Neutrophil (primary cell): ENCODE measurements around the gene LRRIQ1.
"Not testable (repeated sequence)": the region's sequence is repeated elsewhere in the genome, so short reads cannot be mapped to it uniquely, and the experiment has no call there.

Source experiments
- H3K27ac ChIP-seq: fragments of 200-600 bp; sonication (generic); 2 replicates; pipeline ENCODE4 v1.5.1; 2016; ENCODE audit warnings: mild to moderate bottlenecking, moderate library complexity
- H3K27me3 ChIP-seq: fragments of 200-600 bp; sonication (generic); 2 replicates; pipeline ENCODE4 v1.6.0; 2016; ENCODE audit warnings: mild to moderate bottlenecking
- H3K36me3 ChIP-seq: fragments of 200-600 bp; sonication (generic); 2 replicates; pipeline ENCODE4 v1.5.1; 2017
- H3K4me1 ChIP-seq, 2 experiments: fragments of 200-600 bp in 1 of 2; sonication (generic) in 1 of 2; 1 replicate in 1 of 2; 2 replicates in 1 of 2; pipeline versions ENCODE4 v1.5.1 to v1.6.1; 2013 to 2016; ENCODE audit warnings: low read depth in 1 of 2, low read length in 1 of 2, mild to moderate bottlenecking in 1 of 2, moderate library complexity in 1 of 2; ENCODE audit not compliant: control insufficient read depth in 1 of 2, insufficient read depth in 1 of 2
- H3K4me3 ChIP-seq, 2 experiments: fragments of 200-600 bp in 1 of 2; sonication (generic) in 1 of 2; 1 replicate in 1 of 2; 2 replicates in 1 of 2; pipeline ENCODE4 v1.5.1; 2013 to 2016; ENCODE audit warnings: low read depth in 1 of 2, low read length in 1 of 2, mild to moderate bottlenecking in 1 of 2, moderate library complexity in 1 of 2
- H3K9me3 ChIP-seq: fragments of 200-600 bp; sonication (generic); 2 replicates; pipeline ENCODE4 v1.5.1; 2016
- TF ChIP-seq, protein P1 (sequence below): fragments of 200-600 bp; sonication (generic); IDR thresholded peaks from 2 replicates; pipeline ENCODE4 v1.5.1; 2016; ENCODE audit warnings: antibody characterized with exemption

Gene LRRIQ1

DNA sequence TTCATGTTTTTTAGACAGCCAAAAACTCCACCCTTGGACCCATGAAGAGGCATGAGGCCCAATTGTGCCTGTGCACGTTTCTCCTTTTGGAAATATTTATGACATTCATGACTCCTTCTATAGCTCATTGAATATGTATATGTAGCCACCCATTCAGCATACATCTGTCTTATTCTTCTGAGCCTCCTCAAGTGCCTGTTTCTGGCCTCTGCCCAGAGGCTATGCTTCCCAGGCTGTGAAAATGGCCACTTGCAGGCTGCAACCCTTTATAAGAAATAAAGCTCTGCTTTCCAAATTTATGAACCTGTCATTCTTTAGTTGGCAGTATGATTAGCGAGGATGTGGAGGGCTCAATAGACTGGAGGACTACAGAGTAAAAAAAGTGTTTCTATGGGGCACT, 35.4 kb upstream of the LRRIQ1 start:
- Histone ChIP-seq H3K9me3 (no peaks in the 10 kb centered on the region), H3K4me3 (no peak overlapping the region), H3K27me3 (no peaks in the 10 kb centered on the region), H3K36me3 (no peaks in the 10 kb centered on the region), H3K27ac (no peak overlapping the region), H3K4me1 (no peaks in the 10 kb centered on the region)
- TF ChIP-seq, protein P1, sequence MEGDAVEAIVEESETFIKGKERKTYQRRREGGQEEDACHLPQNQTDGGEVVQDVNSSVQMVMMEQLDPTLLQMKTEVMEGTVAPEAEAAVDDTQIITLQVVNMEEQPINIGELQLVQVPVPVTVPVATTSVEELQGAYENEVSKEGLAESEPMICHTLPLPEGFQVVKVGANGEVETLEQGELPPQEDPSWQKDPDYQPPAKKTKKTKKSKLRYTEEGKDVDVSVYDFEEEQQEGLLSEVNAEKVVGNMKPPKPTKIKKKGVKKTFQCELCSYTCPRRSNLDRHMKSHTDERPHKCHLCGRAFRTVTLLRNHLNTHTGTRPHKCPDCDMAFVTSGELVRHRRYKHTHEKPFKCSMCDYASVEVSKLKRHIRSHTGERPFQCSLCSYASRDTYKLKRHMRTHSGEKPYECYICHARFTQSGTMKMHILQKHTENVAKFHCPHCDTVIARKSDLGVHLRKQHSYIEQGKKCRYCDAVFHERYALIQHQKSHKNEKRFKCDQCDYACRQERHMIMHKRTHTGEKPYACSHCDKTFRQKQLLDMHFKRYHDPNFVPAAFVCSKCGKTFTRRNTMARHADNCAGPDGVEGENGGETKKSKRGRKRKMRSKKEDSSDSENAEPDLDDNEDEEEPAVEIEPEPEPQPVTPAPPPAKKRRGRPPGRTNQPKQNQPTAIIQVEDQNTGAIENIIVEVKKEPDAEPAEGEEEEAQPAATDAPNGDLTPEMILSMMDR = no peak

DNA sequence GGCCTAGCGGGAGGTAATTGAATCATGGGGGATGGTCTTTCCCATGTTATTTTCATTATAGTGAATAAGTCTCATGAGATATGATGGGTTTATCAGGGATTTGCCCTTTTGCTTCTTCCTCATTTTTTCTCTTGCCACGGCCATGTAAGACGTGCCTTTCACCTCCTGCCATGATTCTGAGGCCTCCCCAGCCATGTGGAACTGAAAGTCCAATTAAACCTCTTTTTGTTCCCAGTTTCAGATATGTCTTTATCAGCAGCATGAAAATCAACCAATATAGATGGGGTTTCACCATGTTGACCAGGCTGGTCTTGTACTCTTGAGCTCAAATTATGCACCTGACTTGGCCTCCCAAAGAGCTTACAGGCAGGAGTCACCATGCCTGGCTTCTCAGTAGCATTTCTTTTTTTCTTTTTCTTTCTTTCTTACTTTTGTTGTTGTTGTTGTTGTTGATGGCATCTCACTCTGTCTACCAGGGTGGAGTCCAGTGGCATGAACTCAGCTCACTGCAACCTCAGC, 33.3 kb upstream of the LRRIQ1 start:
- H3K4me1 ChIP-seq = no peaks in the 10 kb centered on the region
- H3K9me3 ChIP-seq = no peaks in the 10 kb centered on the region
- TF ChIP-seq, protein P1 = no peak
- no peak overlapping the region for H3K4me3 ChIP-seq
- H3K36me3 ChIP-seq = no peaks in the 10 kb centered on the region
- H3K27me3 ChIP-seq = no peaks in the 10 kb centered on the region
- H3K27ac ChIP-seq = no peak overlapping the region

DNA sequence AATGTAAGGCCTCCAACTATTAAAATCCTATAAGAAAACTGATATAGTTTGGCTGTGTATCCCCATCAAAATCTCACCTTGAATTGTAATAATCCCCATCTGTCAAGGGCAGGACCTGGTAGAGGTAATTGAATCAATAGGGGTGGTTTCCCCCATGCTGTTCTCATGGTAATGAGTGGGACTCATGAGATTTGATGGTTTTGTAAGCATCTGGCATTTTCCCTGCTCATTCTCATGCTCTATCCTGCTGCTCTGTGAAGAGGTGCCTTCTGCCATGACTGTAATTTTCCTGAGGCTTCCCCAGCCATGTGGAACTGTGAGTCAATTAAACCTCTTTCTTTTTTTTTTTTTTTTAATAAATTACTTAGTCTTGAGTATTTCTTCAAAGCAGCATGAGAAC, 31.9 kb upstream of the LRRIQ1 start:
- H3K36me3 ChIP-seq = no peaks in the 10 kb centered on the region
- H3K9me3 ChIP-seq = no peaks in the 10 kb centered on the region
- H3K27ac ChIP-seq = no peak overlapping the region
- H3K4me1 ChIP-seq = no peaks in the 10 kb centered on the region
- TF ChIP-seq, protein P1 = no peak
- no peak overlapping the region for H3K4me3 ChIP-seq
- H3K27me3 ChIP-seq = no peaks in the 10 kb centered on the region

DNA sequence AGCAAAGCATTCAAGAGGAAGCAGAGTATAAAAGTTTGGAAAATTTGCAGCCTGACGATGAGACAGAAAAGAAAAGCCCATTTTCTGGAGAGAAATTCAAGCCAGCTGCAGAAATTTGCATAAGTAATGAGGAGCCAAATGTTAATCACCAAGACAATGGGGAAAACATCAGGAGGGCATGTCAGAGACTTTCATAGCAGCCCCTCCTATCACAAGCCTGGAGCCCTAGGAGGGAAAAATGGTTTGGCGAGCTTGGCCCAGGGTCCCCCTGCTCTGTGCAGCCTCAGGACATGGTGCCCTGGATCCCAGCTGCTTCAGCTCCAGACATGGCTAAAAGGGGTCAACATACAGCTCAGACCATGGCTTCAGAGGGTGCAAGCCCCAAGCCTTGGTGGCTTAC, 31.1 kb upstream of the LRRIQ1 start:
- not testable (repeated sequence) for H3K4me1 ChIP-seq, H3K9me3 ChIP-seq, H3K27ac ChIP-seq, H3K27me3 ChIP-seq, H3K36me3 ChIP-seq, H3K4me3 ChIP-seq

DNA sequence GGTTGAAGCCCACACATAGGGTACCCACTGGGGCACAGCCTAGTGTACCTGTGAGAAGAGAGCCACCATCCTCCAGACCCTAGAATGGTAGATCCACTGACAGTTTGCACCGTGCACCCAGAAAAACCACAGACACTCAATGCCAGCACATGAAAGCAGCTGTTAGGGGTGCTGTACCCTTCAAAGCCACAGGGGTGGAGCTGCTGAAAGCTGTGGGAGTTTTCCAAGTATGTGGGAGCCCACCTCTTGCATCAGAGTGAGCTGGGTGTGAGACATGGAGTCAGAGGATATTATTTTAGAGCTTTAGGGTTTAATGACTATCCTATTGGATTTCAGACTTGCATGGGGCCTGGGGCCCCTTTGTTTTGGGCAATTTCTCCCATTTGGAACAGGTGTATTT, 30.5 kb upstream of the LRRIQ1 start:
- Histone ChIP-seq H3K4me1 (no peaks in the 10 kb centered on the region), H3K4me3 (no peak overlapping the region), H3K9me3 (no peaks in the 10 kb centered on the region), H3K36me3 (no peaks in the 10 kb centered on the region), H3K27ac (no peak overlapping the region), H3K27me3 (no peaks in the 10 kb centered on the region)
- TF ChIP-seq, protein P1 = no peak

DNA sequence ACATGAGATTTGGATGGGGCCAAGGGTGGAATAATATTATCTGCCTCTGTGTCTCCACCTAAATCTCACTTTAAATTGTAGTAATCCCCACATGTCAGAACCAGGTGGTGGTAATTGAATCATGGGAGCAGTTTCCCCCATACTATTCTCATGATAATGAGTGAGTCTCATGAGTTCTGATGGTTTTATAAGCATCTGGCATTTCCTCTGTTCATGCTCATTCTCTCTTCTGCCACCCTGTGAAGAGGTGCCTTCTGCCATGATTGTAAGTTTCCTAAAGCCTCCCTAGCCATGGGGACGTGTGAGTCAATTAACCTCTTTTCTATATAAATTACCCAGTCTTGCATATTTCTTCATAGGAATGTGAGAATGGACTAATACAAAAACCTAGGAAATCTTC, 29.9 kb upstream of the LRRIQ1 start:
- Histone ChIP-seq H3K4me1 (no peaks in the 10 kb centered on the region), H3K9me3 (no peaks in the 10 kb centered on the region), H3K27ac (no peak overlapping the region), H3K36me3 (no peaks in the 10 kb centered on the region), H3K27me3 (no peaks in the 10 kb centered on the region), H3K4me3 (no peak overlapping the region)
- TF ChIP-seq, protein P1 = no peak
